Measurements from ENCODE around the gene HSPA4L. TPM values are rescaled to one million over a fixed set of nuclear protein-coding genes. Genes with fewer than 3 reads are reported as not detected.

HSPA4L gene
- total and polyA plus RNA-seq, 10 of the 15 experiments (the other 5 are each of a cell fraction or from before 2014, with no cell fraction given): 8.6 to 40.5 (median 21.4) TPM

GRCh38 chr4:127844601-127845116 lies 62.5 kb downstream of the HSPA4L start:
- DNase-seq (ENCODE audit: low read depth, low spot score) (no peak), FAIRE-seq (no peak), ATAC-seq (peak; percentile 22; the same call in 2 of the 3 replicates)
- TF ChIP-seq FOXM1 (IDR thresholded peaks at IDR 0.05; ENCODE audit: low read depth, low read length) (no peak), RELB (IDR thresholded peaks at IDR 0.05; ENCODE audit: low read depth) (no peak), IRF3 (IDR thresholded peaks at IDR 0.05) (no peak), SIX5 (IDR thresholded peaks at IDR 0.05; ENCODE audit: low read depth, low read length, severe bottlenecking) (no peak), ATF3 (IDR thresholded peaks at IDR 0.05; ENCODE audit: borderline replicate concordance, extremely low read depth, low read depth, low read length) (no peak), BCLAF1 (IDR thresholded peaks at IDR 0.05) (no peak), YY1 (IDR thresholded peaks at IDR 0.05; ENCODE audit: low read depth, low read length) (no peak), CREM (IDR thresholded peaks at IDR 0.05; ENCODE audit: low read depth) (no peak), STAT1 (conservative IDR thresholded peaks at IDR 0.05) (no peak), POLR2AphosphoS5 (IDR thresholded peaks at IDR 0.05; ENCODE audit: low read length) (no peak), RUNX3 (IDR thresholded peaks at IDR 0.05; ENCODE audit: low read length) (no peak), POLR2AphosphoS2 (IDR thresholded peaks at IDR 0.05; ENCODE audit: low read depth, low read length) (no peak), ZBTB11 (CRISPR knock-in tag; IDR thresholded peaks at IDR 0.05) (no peak), FOS (IDR thresholded peaks at IDR 0.05; ENCODE audit: borderline replicate concordance, extremely low read depth, insufficient read length) (no peak), ZNF384 (IDR thresholded peaks at IDR 0.05; ENCODE audit: borderline replicate concordance, low read depth, low read length) (no peak)
- Histone ChIP-seq H3K79me2 (ENCODE audit: control insufficient read depth, insufficient read depth, low read length) (no peaks in the 10 kb centered on the region), H3K9ac (ENCODE audit: control insufficient read depth, insufficient read depth, low read length) (no peak overlapping the region), H3K4me1 (ENCODE audit: control insufficient read depth, insufficient read depth, low read length) (no peaks in the 10 kb centered on the region), H3K4me2 (ENCODE audit: control insufficient read depth, insufficient read depth) (no peak overlapping the region), H2AFZ (ENCODE audit: control insufficient read depth, low read depth, low read length) (no peak overlapping the region), H3K9me3 (replicated peaks; ENCODE audit: control insufficient read depth, insufficient read depth, low read length) (peaks cover 7% of the 10 kb centered on the region), H3K36me3 (ENCODE audit: control insufficient read depth in 2 of 2, insufficient read depth in 2 of 2, low read length in 1 of 2) (no peaks in the 10 kb centered on the region), H3K4me3 (no peak overlapping the region), H3K27ac (ENCODE audit: control insufficient read depth, insufficient read depth) (no peak overlapping the region), H3K27me3 (replicated peaks in 1 of 2; ENCODE audit: control insufficient read depth in 2 of 2, insufficient read depth in 2 of 2, low read length in 1 of 2) (no peaks in the 10 kb centered on the region), H4K20me1 (ENCODE audit: control insufficient read depth, insufficient read depth) (no peaks in the 10 kb centered on the region)
- POLR2A ChIA-PET: no interaction called here
- in situ Hi-C loops (cut with MboI) (no loop called here), intact Hi-C loops (cut with micrococcal nuclease; ENCODE audit: unreplicated experiment) (no loop called here)
- SMC1A ChIA-PET (ENCODE audit: uncharacterized antibody, unreplicated experiment): interaction anchor here (1.6 kb wide), 1 partner anchor 13 kb away, joined by 3 read pairs; no protein-coding TSS in a partner anchor
- BruUV-seq (replicated peaks): no TSS peak
- RAD21 ChIA-PET (ENCODE audit: unreplicated experiment): no interaction called here
- CTCF ChIA-PET: no interaction called here
- WGBS (ENCODE audit: insufficient coverage, insufficient replicate concordance, low lambda C conversion rate, missing lambda C conversion rate): 99% methylated on average over 5 of the region's 5 CpGs
